GM18907 (cell line): ENCODE results near the gene IGFL1.
"Not testable (repeated sequence)": the region's sequence is repeated elsewhere in the genome, so short reads cannot be mapped to it uniquely, and the experiment has no call there.

Experiments used
- ATAC-seq: cut with Tn5 transposase; IDR thresholded peaks from one replicate; pipeline ENCODE4 v1.9.1; 2021; ENCODE audit warnings: mild to moderate bottlenecking, moderate library complexity; ENCODE audit not compliant: unreplicated experiment

IGFL1 gene

DNA sequence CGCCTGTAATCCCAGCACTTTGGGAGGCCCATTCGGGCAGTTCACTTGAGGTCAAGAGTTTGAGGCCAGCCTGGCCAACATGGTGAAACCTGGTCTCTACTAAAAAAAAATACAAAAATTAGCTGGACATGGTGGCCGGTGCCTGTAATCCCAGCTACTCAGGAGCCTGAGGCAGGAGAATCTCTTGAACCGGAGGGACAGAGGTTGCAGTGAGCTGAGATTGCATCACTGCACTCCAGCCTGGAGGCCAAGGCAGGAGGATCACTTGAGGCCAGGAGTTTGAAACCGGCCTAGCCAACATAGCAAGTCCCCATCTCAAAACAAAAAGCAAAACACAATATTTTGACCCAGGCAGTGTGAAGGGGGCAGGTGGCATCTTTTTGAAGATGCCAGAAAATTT, 35.3 kb downstream of the IGFL1 start:
- ATAC-seq, result not testable (repeated sequence)

GRCh38 chr19:46265217-46265828, 35.8 kb downstream of the IGFL1 start:
- ATAC-seq, result peak; percentile 56

DNA sequence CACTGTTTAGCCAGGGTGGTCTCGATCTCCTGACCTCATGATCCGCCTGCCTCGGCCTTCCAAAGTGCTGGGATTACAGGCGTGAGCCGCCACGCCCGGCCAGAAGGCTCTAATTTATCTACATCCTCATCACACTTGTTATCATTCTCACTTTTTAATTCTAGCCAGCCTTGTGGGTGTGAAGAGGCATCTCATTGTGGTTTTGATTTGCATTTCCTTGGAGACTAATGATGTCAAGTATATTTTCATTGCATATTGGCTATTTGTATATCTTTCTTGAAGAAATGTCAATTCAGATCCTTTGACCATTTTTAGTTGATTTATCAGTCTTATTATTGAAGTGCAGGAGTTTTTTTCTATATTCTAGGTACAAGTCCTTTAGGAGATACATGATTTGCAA, 39.6 kb downstream of the IGFL1 start:
- no peak for ATAC-seq

GRCh38 chr19:46270521-46271256, 41.1 kb downstream of the IGFL1 start:
- no peak for ATAC-seq

DNA sequence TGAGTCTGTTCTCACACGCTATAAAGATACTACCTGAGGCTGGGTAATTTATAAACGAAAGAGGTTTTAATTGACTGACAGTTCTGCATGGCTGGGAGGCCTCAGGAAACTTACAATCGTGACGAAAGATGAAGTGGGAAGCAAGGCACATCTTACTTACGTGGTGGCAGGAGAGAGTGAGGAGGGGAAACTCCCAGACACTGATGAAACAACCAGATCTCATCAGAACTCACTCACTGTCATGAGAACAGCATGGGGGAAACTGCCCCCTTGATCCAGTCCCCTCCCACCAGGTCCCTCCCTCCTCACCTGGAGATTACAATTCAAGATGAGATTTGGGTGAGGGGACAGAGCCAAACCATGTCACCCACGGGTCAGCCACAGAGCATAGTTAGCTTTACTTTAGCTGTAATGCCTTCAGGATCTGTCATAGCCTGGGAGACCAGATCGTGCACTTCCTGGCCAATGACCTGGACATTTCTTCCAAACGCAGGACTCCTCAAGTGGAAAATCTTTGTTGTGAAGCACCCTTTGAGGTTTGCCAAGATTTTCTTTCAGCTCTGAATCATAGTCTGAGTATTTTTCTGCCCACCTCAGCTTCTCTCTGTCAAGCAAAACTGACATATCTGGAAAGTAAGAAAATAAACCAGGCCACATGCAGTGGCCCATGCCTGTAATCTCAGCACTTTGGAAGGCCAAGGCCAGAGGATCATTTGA, 42.1 kb downstream of the IGFL1 start:
- ATAC-seq, result no peak

GRCh38 chr19:46273931-46274330, 44.4 kb downstream of the IGFL1 start:
- not testable (repeated sequence) for ATAC-seq

DNA sequence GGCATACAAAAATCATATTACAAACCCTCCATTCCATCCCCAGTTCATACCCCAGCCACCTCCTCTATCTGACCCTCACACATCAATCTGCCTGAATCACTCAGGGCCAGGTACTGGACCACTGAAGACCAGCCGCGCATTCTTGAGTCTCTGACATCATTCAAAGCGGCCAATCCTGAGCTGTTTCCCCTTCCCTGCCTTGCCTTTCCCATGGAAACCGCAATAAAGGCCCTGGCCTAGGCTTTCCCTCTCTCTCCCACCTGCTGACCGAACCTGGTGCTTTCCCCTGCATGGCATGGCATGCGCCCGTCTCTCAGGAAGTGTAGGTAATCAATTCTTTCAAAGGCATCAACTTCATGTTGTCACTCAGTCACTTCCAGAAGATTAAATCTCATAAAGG, 49.6 kb downstream of the IGFL1 start:
- no peak for ATAC-seq
